ENCODE measurements around the gene LUC7L3.

LUC7L3 gene

DNA sequence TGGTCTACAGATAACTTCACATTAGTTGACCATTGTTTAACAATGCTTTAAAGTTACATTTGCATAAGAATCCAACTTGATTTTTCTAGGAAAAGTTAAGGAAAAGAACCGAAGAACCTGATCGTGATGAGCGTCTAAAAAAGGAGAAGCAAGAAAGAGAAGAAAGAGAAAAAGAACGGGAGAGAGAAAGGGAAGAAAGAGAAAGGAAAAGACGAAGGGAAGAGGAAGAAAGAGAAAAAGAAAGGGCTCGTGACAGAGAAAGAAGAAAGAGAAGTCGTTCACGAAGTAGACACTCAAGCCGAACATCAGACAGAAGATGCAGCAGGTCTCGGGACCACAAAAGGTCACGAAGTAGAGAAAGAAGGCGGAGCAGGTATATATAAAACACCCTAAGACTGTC is 26.2 kb downstream of the LUC7L3 start:
- DNase-seq (ENCODE audit: low read depth) = no peak
- no peak overlapping the region for H3K4me3 ChIP-seq (ENCODE audit: low read depth, low read length)
- TF ChIP-seq, protein P1, sequence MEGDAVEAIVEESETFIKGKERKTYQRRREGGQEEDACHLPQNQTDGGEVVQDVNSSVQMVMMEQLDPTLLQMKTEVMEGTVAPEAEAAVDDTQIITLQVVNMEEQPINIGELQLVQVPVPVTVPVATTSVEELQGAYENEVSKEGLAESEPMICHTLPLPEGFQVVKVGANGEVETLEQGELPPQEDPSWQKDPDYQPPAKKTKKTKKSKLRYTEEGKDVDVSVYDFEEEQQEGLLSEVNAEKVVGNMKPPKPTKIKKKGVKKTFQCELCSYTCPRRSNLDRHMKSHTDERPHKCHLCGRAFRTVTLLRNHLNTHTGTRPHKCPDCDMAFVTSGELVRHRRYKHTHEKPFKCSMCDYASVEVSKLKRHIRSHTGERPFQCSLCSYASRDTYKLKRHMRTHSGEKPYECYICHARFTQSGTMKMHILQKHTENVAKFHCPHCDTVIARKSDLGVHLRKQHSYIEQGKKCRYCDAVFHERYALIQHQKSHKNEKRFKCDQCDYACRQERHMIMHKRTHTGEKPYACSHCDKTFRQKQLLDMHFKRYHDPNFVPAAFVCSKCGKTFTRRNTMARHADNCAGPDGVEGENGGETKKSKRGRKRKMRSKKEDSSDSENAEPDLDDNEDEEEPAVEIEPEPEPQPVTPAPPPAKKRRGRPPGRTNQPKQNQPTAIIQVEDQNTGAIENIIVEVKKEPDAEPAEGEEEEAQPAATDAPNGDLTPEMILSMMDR (IDR thresholded peaks at IDR 0.05; ENCODE audit: control insufficient read depth, extremely low read depth, insufficient read depth) = no peak

DNA sequence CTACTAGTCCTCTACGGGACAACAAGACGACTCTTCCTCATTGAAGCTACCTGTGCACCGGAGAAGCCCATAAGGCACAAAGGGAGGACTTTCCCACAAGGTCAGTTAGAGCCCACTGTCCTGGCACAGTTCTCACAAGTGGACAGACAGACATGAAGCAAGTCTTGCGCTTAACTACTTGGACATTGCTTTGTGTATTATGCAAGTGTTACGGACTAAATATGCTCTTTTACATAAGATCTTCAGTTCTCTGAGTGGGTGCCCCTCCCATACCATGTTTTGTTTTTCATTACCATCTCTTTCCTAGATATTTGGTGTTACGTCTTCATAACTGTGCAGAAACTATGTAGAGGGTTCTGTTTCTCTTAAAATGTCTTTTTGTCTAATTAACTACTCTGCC is 29.8 kb downstream of the LUC7L3 start:
- DNase-seq (ENCODE audit: low read depth) = no peak
- TF ChIP-seq, protein P1 (IDR thresholded peaks at IDR 0.05; ENCODE audit: control insufficient read depth, extremely low read depth, insufficient read depth) = no peak
- H3K4me3 ChIP-seq (ENCODE audit: low read depth, low read length) = no peak overlapping the region

DNA sequence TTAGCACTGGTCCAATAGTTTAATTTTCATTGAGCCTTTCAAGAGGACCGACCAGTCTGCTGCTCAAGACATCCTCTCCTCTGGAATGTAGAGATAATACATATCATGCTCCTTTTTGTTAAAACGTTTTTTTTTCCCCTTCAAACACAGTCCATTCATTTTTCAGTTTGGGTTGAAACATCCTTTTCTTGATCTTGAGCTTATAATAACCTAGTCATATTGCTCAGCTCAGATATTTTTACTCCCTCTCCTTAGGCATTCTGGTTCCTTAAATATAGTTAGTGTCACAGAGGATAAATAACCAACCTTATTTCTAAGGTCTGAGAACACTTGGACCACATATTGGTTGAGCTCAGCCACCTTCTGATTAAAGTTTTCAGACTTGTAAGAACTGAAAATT is 35.1 kb downstream of the LUC7L3 start:
- TF ChIP-seq, protein P1 (IDR thresholded peaks at IDR 0.05; ENCODE audit: control insufficient read depth, extremely low read depth, insufficient read depth) = no peak
- no peak overlapping the region for H3K4me3 ChIP-seq (ENCODE audit: low read depth, low read length)
- no peak for DNase-seq (ENCODE audit: low read depth)

DNA sequence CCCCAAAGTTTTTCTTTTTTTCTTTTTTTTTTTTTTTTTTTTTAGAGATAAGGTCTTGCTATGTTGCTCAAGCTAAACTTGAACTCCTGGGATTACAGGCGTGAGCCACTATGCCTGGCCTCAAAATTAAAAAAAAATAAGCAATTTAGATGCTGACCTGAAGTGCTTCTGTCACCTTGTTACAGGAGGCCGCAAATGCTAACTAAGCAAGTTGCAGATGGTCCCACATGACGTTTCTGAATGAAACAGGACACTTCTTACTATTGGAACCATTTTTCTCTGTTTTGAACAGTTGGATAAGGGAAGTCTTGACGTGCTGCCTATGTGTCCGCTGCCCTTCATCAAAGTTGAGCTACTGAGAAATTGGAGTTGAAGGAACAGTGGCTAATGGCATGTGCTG is 39.1 kb downstream of the LUC7L3 start:
- TF ChIP-seq, protein P1 (IDR thresholded peaks at IDR 0.05; ENCODE audit: control insufficient read depth, extremely low read depth, insufficient read depth) = no peak
- no peak for DNase-seq (ENCODE audit: low read depth)
- no peak overlapping the region for H3K4me3 ChIP-seq (ENCODE audit: low read depth, low read length)

DNA sequence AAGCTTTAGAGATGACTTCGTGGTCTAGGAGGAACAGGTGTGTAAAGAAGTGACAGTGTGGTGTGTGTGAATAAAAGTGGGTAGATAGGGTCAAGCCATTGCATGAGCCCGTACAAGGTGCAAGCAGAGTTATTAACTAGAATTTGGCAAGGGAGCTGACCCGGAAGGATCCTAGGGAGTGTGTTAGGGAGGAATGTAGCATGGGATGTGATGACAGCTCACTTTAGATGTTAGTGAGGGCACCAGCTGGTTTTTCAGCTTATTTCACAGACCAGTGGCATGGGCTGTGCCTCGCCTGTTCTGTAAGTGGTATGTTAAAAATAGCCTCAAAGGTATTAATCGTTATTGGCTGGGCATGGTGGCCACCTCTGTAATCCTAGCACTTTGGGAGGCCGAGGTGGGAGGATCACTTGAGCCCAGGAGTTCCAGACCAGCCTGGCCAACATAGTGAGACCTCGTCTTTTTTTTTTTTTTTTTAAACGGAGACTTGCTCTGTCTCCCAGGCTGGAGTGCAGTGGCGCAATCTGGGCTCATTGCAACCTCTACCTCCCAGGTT is 39.7 kb downstream of the LUC7L3 start:
- TF ChIP-seq, protein P1 (IDR thresholded peaks at IDR 0.05; ENCODE audit: control insufficient read depth, extremely low read depth, insufficient read depth) = no peak
- H3K4me3 ChIP-seq (ENCODE audit: low read depth, low read length) = no peak overlapping the region
- no peak for DNase-seq (ENCODE audit: low read depth)

DNA sequence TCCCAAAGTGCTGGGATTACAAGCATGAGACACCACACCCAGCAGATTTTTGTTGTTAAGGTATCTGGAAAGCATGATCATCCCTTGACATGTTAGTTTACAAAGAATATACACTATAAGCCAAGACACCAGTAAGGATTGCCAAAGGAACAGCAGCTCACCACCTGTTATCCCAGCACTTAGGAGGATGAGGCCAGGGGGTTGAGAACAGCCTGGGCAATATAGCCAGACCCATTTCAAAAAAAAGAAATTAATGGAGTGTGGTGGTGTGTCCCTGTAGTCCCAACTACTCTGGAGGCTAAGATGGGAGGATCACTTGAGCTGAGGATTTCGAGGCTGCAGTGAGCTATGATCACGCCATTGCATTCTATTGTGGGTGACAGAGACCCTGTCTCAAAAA is 42.8 kb downstream of the LUC7L3 start:
- no peak for DNase-seq (ENCODE audit: low read depth)
- TF ChIP-seq, protein P1 (IDR thresholded peaks at IDR 0.05; ENCODE audit: control insufficient read depth, extremely low read depth, insufficient read depth) = no peak
- H3K4me3 ChIP-seq (ENCODE audit: low read depth, low read length) = no peak overlapping the region

All from LNCaP clone FGC (cell line).